GM19351 (cell line): ENCODE results near the gene BSN.

ENCODE experiments used
- ATAC-seq: cut with Tn5 transposase; IDR thresholded peaks from one replicate; pipeline ENCODE4 v1.9.1; 2021; ENCODE audit warnings: mild to moderate bottlenecking, moderate library complexity; ENCODE audit not compliant: unreplicated experiment

BSN gene

GRCh38 chr3:49602049-49602554 lies 47.8 kb downstream of the BSN start:
- ATAC-seq, result no peak

- ATAC-seq, result no peak
Measured at GRCh38 chr3:49602877-49603411, 48.7 kb downstream of the BSN start.

- ATAC-seq, result no peak
Measured at GRCh38 chr3:49606427-49606826, 52.1 kb downstream of the BSN start.

- ATAC-seq, result no peak
Measured at GRCh38 chr3:49607105-49607591, 52.9 kb downstream of the BSN start.

GRCh38 chr3:49607796-49608195 lies 53.5 kb downstream of the BSN start:
- no peak for ATAC-seq

GRCh38 chr3:49609314-49609713 lies 55.0 kb downstream of the BSN start:
- ATAC-seq, result no peak

- no peak for ATAC-seq
Measured at GRCh38 chr3:49609815-49610214, 55.5 kb downstream of the BSN start.

GRCh38 chr3:49610666-49611280 lies 56.5 kb downstream of the BSN start:
- no peak for ATAC-seq

- no peak for ATAC-seq
Measured at GRCh38 chr3:49611291-49611690, 57.0 kb downstream of the BSN start.

- no peak for ATAC-seq
Measured at GRCh38 chr3:49611719-49612118, 57.4 kb downstream of the BSN start.

GRCh38 chr3:49614936-49615335 lies 60.7 kb downstream of the BSN start:
- ATAC-seq, result no peak

- ATAC-seq, result no peak
Measured at GRCh38 chr3:49616061-49616460, 61.8 kb downstream of the BSN start.

- no peak for ATAC-seq
Measured at GRCh38 chr3:49616491-49616941, 62.2 kb downstream of the BSN start.

GRCh38 chr3:49617390-49618013 lies 63.2 kb downstream of the BSN start:
- ATAC-seq, result no peak

GRCh38 chr3:49618412-49618811 lies 64.1 kb downstream of the BSN start:
- no peak for ATAC-seq

- no peak for ATAC-seq
Measured at GRCh38 chr3:49619649-49620048, 65.4 kb downstream of the BSN start.

GRCh38 chr3:49620728-49621127 lies 66.5 kb downstream of the BSN start:
- no peak for ATAC-seq

- ATAC-seq, result no peak
Measured at GRCh38 chr3:49623071-49623470, 68.8 kb downstream of the BSN start.

- no peak for ATAC-seq
Measured at GRCh38 chr3:49625071-49625470, 70.8 kb downstream of the BSN start.

- no peak for ATAC-seq
Measured at GRCh38 chr3:49626101-49626581, 71.9 kb downstream of the BSN start.

- ATAC-seq, result no peak
Measured at GRCh38 chr3:49626796-49627195, 72.5 kb downstream of the BSN start.

- ATAC-seq, result no peak
Measured at GRCh38 chr3:49627634-49628033, 73.4 kb downstream of the BSN start.
